CD1c-positive myeloid dendritic cell (primary cell): ENCODE data around the gene DGCR8.

Source experiments
- DNase-seq: peaks from one replicate; pipeline ENCODE4 v3.0.0-alpha.2; 2016; ENCODE audit errors: extremely low spot score

The DGCR8 gene

DNA sequence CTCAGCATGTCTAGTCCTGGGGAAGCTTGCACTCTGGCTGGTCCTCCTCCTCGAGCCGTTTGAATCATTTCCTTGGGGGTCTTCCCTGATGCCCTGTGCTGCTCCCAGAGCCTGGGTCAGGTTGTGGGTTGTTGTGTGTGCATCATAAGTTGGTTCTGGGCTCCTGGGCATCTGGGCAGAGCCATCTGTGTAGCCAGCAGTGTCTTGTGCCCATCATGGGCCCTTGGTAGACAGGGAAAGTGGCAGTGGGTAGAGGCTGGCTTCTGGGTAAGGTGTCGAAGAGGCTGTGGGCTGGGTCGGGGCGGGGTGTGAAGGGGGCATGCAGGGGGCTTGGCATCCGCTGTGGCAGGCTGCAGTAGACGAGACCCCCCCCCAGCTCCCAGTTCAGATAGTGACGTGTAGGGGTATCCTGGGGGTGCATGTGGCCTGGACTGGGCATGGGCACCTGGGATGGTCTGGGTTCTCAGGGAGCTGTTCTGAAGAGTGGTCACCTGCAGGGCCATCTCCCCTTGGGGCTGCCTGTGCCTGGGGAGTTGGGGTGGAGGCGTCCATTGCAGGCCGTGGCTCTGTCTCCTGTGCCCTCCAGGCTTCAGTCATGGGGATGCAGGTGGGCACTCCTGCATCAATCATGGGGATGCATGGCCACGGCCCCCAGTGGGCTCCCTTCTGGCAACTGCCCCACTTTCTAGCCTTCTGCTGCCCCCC lies 44.2 kb downstream of the DGCR8 start:
- no peak for DNase-seq

DNA sequence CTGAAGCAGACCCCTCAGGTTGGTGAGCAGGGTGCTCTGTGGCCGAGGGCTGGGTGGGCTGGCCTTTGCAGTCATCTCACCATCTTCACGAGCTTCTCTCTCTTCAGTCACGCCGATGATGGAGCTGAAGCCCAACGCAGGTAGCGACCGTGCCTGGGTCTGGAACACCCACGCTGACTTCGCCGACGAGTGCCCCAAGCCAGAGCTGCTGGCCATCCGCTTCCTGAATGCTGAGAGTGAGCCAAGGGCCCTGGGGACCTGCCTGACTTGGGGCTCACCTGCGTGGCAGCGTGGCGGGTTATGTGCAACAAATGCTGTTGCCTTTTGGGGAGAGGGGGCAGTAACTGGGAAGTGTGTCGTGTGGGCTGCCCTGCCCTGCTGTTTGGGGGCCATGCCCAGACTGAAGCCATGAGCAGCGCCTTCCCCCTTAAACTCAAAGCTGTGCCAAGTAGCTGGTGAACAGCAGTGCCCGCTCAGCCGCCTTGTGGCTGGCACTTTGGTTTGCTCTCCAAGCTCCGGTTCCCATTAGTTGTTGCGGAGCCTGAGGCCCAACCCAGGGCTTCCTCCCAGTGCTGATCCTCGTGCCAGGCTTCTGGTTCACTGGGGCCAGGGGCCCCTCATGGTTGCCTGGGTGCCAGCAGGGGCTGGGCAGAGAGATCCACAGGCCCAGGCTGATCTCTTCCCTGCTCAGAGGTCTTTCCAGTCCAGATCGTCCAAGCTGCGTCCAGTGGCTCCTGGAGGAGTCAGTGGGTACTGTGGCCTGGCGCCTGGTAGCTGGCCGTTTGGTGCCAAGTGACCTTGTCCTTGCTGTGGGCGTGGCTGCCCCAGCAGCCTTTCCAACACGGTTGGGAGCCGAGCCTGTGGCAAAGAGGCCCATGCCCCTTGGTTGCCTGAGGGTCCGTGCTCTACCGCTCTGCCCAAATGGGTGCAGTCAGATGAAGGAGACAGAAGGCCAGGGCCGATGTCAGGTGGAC lies 45.4 kb downstream of the DGCR8 start:
- no peak for DNase-seq

DNA sequence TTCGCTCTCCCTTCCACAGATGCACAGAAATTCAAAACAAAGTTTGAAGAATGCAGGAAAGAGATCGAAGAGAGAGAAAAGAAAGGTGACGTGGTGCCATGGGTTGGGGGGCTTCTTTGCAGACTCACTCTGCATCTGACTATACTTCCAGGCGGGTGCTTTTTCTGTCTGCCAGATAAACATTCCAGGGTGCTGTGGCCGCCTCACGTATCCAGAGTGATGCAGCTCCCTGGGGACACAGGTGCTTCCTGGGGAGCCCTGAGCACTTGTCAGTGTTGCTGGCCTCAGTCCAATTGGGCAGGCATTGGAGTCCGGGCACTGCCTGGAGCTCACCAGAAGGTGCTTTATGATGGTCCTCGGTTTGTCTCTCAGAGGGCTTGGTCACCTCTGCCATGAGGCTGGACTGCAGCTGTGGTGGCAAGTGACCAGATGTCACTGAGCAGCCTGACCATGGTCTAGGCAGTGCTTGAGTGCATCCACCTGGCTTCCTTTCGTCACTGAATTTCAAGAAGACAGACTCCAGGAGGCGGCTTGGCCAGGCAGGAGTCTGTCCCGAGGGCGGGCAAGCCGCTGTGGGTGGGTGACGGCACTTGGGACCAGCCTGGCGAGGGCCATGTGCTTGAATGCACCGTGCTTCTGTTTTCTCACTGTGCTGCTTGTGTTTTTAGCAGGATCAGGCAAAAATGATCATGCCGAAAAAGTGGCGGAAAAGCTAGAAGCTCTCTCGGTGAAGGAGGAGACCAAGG lies 46.4 kb downstream of the DGCR8 start:
- no peak for DNase-seq

DNA sequence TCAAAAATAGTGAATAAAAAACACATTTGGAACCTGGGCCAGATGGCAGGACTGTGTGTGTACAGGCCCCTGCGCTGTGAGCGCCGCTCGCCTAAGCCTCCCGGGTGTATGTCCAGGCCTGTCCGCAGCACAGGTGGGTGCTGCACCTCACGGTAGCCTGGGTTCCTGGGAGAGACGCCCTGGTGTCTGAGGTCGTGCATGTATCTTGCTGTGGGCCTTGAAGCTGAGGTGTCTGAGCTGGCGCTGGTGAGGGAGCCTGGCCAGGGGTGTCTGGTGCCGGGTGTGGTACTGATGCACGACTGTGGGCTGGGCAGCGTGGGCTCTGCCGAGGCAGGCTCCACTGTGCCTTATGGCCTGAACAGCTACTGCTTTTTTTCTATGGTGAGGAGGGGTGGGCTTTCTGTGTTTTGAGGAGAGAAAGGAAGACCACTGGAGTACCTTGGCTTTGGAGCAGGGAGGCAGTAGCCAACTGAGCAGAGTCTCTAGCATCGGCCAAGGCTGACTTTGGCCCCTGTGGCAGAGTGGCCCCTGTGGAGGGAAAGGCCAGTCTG lies 47.4 kb downstream of the DGCR8 start:
- DNase-seq: no peak

DNA sequence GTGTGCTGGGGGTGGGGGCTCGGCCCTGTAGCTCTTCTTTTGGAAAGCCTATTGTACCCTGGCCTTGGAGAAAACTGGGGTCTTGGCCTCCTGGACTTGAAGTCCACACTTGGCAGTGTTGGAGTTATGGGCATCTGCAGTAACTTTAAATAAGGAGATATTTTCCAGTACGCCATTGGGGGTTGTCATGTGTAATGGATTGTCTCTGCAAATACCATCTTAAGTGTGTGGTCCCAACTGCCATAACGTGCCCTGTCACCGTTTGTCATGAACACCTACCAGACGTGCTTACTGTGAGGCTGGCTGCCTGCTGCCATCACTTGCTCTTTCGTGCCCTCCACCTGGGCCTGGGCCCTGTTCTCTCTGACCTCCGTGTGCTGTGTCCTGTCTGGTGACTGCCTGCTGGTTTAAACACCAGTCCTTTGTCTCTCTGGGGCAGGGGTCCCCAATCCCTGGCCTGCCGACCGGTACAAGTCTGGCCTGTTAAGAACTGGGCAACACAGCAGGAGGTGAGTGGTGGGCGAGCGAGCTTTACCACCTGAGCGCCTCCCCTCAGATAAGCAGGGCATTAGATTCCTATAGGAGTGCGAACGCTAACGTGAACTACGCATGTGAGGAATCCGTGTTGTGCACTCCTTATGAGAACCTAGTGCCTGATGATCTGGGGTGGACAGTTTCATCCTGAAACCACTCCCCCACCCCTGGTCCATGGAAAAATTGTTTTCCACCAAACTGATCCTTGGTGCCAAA lies 48.0 kb downstream of the DGCR8 start:
- DNase-seq: no peak

DNA sequence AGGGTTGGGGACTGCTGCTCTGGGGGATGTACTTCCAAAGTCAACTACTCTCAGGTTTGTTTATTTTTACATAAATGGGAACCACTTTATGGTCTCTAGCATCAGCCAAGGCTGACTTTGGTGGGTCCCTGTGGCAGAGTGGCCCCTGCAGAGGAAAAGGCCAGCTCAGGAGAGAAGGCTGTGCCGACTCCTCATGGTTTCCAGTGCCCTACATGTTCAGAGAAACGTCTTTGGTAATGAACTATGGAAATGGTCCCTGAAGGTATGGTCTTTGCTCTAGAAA lies 48.5 kb downstream of the DGCR8 start:
- no peak for DNase-seq

DNA sequence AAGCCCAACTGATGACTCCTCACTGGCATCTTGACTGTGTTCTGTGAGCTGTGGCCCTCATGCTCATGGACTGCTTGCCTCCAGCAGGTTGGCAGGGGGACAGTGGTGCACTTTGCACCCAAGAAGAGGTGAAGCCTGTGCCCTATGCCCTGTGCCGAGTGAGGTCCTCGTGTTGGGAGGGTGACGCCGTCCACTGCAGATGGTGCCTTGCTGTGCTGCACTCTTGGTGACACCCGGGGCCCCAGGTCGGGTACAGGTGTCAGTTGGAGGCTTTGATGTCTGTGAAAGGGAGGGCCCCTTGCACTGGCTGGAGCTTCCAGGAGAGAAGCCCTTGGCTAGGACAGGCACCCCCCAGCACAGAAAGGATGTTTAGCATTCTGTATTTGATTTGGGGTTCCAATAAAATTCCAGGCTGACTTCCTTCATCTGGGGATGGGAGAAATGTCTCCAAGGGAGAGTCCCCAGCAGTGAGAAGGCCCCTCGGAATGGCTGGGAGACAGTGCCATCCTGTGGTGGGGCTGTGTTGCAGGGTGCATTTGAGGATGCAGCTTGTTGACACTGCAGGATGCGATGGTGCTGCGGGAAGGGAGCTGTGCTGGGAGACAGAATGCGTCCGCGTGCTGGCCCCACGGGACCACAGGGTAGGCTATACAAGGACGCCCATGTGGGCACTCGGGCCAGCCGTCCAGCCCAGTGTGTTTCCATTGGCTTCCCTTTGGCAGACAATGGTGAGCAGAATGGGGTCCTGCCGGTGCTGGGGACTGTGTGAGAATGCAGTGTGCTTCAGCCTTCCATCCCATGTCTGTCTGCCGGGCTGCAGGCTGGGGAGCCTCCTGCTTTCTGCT lies 49.1 kb downstream of the DGCR8 start:
- DNase-seq: peak; percentile 20

DNA sequence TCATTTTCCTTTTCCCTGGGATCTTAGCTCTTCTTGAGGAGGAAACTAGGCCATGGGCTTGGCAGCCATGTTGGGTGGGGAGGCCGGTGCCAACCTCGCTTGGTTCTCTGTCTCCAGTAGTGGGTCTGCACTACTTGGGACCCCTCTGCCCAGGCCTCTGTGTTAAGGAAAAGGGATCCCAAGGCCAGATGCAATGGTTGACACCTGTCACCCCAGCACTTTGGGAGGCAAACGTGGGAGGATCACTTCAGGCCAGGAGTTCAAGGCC lies 49.6 kb downstream of the DGCR8 start:
- DNase-seq: no peak

DNA sequence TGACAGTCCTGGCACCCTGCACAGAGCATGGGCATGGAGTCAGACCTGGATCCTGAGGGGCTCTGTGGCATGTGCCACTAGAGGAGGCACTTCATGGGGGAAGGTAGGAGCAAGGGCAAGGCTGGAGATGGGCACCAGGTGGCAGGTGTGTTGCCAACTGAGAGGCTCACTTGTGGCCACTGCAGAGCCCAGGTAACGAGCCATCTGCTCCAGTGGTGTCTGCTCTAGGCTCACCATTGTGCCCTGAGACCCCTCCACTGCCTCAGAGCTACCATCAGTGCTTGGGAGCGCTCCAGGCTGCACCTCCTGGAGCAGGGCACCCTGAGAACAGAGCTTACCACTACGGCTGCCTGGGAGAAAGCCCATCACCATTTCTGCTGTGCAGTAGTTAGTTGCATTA lies 50.3 kb downstream of the DGCR8 start:
- DNase-seq: no peak

DNA sequence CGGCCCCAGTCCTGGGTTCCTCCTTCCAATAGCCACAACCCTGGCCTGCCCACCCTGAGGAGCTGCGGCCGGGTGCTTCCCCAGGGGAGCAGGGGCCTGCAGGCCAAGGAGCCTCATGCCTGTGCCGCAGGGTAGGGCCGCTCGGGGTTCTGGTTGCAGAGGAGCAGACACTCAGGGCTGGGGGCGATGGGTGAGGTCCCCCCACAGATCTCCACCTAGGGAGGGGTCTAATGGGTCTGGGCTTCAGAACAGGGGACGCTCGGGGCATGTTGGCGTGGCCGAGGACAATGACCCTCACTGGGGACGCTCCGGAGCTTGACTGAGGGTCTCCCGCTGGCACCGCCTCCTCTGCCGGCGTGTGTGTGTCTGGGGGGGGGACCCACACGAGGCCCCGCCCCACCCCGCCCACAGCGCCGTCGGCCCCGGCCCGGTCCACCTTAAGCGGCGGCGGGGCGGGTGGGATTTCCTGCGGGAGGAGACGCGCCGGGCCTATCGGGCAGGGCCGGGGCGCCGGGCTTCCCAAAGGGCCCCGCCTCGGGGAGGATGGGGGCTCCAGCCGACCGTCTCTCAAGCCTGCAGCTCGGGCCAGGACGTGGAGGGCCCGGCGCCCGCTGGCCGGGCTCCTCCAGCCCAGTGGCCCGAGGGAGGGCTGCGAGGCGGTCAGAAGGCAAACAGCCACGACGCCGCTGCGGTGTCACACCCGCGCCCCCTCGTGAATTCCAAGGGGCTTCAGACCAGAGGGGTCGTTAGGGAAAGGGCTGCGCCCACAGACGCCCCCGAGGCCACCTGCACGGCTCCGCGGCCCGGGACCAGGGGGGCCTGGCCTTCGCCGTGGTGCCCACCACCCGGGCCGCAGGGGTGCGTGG lies 50.9 kb downstream of the DGCR8 start:
- DNase-seq: peak; percentile 77

DNA sequence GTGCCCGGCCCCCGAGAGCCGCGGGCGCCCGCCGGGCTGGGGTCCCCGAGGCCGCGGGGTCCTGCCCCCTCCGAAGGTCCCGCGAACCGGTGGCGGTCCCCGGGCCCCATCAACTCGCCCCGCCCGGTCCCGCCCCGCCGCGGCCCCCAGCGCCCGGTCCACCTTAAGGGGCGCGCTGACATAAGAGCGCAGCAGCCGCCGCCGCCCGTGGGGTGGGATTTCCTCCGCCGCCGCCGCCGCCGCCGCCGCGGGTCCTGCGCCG lies 51.5 kb downstream of the DGCR8 start, which contains the start of gene ZDHHC8:
ZDHHC8 (plus strand) TSS at position 208 of the 262 bp plus-strand sequence. CDS start 144 bp downstream, outside the sequence.
- peak; percentile 45 for DNase-seq

DNA sequence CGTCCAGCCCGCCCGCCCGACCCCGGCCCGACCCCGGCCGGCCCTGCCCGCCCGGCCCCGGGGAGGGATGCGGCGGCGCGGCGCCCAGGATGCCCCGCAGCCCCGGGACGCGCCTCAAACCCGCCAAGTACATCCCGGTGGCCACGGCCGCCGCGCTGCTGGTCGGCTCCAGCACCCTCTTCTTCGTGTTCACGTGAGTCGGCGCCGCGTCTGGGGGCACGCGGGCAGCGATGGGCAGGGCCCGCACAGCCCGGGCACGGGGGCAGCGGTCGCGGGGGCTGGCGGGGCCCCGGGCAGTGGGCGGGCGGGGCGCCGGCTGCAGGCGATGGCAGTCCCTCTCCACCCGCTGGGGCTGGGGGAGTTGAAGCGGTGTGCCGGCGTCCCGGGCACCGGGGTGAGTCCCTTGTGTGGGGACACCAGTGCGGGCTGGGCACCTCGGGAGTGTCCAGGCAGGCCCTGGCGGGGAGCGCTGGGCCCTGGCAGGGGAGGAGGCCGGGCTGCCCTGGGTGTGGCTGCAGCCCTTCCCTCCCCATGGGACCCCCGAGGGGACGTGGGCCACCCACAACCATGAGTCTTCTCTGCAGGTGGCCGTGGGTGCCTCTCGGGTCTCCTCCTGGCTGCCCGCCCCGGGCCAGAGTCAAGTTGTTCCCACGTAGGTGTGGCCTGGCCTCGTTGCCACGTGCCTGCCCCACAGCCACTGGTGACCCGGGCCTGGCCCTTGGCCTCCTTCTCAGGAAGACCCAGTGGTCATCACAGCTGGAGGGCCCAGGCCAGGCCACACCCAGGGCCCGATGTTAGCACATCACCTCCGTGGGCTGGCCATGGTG lies 52.0 kb downstream of the DGCR8 start:
- peak; percentile 55 for DNase-seq

DNA sequence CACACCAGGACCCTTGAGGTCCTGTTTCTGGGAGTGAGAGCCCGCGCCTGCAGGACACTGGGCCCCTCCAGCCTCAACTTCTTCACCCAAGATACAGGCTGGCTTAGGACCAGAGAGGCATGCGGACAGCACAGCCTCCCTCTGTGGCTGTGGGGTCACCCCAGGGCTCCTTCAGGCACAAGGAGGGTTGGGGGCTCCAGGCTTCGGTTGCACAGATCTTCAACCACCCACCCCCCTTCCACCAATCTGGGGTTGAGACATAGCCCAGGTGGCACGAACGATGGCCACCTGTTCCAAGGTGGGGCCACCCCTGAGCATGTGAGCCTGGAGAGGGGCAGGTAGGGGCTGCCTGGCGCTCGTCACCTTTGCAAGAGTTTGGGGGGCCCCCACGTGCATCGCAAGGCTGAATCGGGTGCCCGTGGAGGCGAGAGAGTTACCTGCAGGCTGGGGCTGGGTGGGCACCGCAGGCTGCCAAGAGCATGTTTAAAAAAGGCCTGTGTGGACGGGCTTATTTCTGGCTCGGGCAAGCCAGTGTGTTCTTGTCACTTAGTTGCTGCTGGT lies 52.7 kb downstream of the DGCR8 start:
- no peak for DNase-seq

DNA sequence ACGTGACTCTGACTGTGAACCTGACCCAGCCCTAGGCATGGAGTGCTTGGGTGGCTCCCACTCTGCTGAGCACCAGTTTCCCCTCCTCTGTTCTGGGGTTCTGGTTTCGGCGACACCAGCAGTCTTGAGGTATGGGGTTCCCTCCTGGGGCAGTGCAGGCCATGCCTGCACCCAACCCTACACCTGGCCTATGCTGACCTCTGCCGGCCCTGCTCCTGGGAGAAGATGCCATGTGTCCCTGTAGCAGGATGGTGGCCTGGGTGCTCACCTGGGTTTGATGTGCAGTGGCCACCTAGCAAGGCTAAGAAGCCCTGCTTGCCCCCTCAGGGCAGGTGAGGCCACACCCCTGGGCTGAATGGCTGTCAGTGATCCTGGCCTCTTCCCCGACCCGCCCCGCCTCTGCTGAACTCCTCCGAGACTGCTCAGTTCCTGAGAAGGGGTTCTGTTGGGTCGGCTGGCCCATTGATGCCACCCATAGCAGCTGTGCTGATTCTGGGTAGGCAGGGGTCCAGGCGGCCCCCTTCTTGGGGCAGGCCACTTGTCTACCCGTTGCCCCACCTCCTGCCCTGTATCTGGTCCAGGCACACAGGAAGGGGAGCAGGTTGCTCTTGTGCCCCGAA lies 54.0 kb downstream of the DGCR8 start:
- no peak for DNase-seq

DNA sequence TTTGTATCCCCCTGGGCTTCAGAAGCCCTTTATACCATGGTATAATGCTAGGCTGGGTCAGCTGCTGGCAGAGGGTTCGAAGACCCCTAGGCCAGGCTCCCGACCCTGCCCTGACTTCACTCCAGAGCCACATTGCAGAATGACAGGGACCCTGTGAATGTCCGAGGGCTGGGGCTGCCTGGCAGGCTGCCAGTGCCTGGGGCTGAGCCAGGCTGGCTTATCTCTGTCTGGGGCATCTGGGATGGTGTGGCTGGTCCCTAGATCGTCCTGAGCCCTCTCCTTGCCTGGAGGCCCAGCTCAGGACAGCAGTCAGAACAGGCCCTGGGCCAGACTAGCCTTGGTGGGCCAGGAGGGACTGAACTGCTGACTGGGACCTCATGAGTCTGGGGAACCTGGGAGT lies 55.2 kb downstream of the DGCR8 start:
- DNase-seq: no peak

DNA sequence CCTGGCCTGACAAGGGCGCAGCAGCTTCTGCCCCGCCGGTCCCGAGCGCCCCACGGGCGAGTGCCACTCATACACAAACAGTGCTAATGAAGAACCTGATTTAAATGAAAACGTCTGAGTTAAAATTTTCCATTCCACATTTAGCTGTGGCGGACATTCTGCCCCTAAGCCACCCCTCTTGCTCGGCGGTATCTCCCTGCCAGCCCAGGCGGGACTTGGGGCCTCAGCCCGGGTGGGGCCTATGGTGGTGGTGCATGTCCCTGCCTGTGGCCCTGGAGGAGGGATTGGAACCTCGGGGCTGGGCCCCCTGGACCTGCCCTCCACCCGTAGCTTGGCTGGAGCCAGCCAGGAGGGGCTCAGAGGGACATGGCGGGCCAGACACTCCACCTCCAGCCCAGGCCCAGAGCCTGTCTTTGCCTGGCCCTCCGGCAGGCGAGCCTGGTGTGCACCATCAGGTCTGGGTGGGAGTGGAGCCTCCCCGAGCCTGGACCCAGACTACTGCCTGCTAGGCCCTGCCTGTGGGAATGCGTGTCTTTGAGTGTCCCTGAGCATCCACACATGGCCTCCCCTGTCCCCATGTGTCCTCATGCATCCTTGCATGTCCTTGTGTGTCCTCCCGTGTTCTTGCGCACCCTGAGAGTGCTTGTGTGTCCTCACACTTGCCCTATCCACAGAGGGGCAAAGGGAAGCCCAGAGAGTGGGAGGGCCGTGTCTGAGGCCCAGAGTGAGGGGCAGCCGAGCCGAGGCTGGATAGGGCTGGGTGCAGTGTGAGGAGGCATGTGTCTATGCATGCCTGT lies 56.0 kb downstream of the DGCR8 start:
- DNase-seq: no peak

DNA sequence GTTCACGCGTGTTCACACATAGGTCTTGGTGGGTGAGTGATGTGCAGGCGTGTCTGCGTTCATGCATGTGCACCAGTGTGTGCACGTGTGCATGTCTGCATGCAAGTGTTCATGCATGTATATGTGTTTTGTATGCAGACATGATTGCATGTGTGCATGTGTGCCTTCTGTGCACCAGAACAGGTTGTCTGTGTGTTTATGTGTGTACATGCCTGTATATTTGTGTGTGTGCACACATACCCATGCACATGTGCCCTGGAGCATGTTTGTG lies 56.5 kb downstream of the DGCR8 start:
- DNase-seq: no peak

DNA sequence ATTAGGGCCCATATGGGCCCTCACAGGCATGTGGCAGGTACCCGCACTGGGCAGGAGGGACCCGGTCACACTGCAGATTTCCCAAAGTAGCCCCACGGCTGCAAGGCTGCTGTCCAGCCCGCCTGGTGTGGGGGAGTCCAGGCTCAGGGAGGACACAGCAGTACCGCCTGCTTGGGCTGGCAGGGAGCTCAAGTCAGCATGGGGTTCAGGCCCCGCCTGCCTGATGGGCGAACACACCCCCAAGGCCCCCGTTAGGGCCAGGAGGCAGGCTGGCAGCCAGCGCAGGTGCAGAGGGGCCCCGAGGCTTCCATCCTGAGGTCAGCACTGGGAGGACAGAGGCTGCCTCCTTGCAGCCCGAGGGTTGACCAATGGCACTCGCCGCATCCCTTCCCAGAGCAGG lies 57.1 kb downstream of the DGCR8 start:
- no peak for DNase-seq
